GM19025 (cell line): ENCODE data around the gene STK36.
"Not testable (repeated sequence)": the region's sequence is repeated elsewhere in the genome, so short reads cannot be mapped to it uniquely, and the experiment has no call there.

Source experiments
- ATAC-seq: cut with Tn5 transposase; IDR thresholded peaks from one replicate; pipeline ENCODE4 v1.9.1; 2021; ENCODE audit warnings: mild to moderate bottlenecking, low read depth, moderate library complexity; ENCODE audit not compliant: unreplicated experiment

Gene STK36

DNA sequence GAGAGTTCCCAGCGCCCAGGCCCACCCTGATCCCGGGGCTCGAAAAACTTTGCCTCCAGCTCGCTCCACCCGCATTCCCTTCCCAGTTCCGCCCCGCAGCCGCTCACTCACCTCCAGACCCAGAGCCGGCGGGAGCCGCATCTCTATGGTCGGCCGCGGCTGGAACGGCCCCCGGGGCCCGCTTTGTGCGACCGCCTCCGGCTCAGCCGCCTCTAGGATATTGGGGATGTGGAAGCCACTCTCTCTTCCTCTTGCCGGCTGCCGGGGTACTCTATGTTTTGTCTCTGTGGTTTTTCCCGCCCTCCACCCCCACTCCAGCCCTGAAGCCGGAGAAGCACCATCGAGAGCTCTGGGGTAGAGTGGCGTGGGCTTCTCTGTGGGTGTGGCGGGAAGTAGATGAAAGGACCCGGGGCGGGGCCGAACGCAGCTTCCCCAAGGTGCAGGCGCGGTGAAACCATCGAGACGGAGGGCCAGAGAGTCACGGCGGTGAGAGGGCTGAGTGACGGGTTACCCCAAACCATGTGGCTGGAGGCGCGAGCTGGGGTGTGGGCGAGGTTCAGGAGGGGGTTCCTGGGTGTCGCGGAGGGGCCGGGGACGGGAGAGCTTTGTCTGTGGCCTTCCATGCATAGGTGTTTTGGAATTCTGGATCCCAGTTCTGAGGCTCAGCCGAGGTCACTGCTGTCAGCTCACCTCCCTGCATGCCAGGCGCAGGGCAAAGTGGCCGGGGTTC is 12.5 kb upstream of the STK36 start, which contains the start of the genes BCS1L and ZNF142:
Gene BCS1L (plus strand): TSS at position 426 of the 730 bp plus-strand sequence. CDS start 1,305 bp downstream, outside the sequence.
Gene ZNF142 (minus strand): TSS at position 366 of the 730 bp plus-strand sequence. CDS start 3,194 bp downstream, outside the sequence.
- ATAC-seq, result peak; percentile 93

DNA sequence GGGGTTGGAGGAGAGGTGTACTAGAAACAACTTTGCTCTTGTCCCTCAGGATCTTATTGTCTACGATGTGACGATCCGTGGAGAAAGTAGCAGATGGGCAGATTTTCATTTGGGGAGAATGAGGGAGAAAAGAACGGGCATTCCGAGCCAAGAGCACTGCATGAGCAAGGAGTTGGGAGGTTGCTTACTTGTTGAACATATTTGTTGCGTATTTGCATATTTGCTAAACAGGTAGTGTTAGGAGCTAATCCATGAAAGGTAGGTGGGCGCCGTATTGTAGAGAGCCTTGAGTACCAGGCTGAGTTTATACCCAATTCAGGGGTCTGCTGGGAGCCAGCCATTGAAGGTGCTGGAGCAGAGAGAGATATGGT is 11.9 kb upstream of the STK36 start:
- no peak for ATAC-seq

DNA sequence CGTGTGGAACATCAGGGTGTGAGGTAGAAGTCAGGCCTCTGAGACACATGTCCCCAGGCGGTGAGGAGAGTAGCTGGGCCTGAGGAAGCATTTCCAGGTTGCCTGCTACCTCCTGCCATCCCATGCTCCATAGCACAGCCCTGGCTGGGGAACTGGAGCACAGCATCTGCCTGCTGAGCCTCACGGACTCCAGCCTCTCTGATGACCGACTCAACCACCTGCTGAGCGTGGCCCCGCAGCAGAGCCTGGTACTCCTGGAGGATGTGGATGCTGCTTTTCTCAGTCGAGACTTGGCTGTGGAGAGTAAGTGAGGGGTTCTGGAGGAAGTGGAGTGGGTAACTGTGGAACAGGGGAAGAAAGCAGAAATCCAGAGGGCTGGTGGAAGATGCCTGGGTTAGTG is 9.5 kb upstream of the STK36 start:
- ATAC-seq, result no peak

DNA sequence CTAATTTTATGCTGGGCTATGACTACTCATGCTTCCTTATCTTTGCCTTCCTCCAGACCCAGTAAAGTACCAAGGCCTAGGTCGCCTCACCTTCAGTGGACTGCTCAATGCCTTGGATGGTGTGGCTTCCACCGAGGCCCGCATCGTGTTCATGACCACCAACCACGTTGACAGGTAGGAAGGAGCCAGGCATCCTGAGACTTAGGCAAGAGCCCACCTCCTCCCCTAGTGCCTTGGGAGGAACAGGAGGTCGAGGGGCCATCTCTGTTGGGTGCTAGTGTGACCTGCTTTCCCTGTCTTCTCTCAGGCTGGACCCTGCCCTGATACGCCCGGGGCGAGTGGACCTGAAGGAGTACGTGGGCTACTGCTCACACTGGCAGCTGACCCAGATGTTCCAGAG is 9.1 kb upstream of the STK36 start:
- no peak for ATAC-seq

- ATAC-seq, result no peak
These were observed 8.0 kb upstream of the STK36 start for GRCh38 chr2:218663901-218664300.

- ATAC-seq, result no peak
These were observed 7.2 kb upstream of the STK36 start for GRCh38 chr2:218664653-218665052.

DNA sequence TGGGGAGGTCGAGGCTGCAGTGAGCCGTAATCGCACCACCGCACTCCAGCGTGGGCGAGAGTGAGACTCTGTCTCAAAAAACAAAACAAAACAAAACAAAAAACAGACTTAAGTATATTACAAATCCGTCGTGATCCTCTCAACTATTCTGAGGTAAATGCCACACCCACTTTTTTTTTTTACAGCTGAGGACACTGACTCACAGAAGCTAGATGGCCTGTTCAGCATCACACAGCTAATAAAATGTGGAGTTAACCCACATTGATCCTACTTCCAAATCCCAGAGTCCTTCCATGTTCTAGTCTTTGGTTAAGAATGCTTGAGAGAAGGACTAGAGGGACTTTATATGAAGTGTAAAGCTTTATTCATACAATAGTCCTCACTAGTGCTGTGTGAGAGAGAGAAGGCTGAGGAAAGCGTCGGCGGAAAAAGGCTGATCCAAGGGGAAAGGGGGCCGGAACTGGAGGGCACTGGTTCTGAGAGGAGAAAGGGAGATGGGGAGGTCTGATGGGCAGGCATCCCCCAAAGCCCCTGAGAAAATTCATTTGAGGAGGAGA is 711 bp upstream of the STK36 start:
- ATAC-seq, result no peak

DNA sequence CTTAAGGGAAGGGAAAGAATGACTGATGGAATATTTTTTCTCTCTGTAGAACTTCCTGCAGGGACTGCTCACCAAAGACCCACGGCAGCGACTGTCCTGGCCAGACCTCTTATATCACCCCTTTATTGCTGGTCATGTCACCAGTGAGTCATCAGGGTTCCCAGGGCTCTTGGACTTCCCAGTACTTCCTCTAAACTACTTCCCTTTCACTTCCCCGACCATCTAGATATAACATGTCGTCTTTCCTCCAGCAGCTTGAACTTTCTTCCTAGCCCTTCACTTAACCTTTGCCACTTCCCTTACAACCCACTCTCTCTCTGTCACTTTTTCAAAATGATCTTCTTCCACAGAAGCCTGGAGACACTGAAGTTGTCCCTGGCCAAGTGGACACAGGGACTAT is 7.2 kb downstream of the STK36 start:
- no peak for ATAC-seq

GRCh38 chr2:218680061-218680460 is 8.2 kb downstream of the STK36 start:
- ATAC-seq, result no peak

DNA sequence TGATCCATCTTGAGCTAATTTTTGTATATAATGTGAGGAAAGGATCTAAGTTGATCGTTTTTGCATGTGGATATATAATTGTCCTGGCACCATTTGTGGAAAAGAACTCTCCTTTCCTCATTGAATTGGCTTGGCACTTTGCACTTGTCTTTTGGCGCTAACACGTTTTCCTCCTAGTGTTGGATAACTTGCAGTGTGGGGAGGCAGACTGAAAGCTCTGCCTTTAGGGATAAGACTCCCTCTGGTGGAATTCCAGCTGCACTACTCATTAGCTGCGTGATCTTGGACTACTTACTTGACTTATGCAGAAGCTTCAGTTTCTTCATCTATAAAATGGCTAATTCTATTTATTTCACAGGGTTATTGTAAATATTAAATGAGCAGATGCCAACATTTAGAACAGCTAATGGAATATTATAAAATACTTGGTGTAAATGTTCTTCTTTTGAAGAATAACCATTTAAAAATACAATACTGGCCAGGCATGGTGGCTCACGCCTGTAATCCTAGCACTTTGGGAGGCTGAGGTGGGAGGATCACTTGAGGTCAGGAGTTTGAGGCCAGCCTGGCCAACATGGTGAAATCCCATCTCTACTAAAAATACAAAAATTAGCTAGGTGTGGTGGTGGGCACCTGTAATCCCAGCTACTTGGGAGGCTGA is 15.6 kb downstream of the STK36 start:
- not testable (repeated sequence) for ATAC-seq

DNA sequence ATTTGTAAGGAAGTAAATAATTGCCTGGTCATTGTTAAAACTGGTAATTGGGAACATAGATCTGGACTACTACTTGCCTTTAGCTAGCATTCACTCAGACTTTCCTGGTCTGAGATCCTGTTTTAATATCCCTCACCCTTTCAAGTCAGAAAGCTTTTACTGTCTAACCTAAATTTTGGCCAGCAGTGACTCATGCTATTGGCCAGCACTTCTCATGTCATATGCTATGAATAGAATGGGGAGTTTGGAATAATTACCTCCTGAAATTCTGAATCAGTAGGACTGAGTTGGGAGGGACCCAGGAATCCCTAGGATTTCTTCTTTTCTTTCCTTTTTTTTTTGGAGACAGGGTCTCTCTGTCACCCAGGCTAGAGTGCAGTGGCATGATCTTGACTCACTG is 19.3 kb downstream of the STK36 start:
- no peak for ATAC-seq

DNA sequence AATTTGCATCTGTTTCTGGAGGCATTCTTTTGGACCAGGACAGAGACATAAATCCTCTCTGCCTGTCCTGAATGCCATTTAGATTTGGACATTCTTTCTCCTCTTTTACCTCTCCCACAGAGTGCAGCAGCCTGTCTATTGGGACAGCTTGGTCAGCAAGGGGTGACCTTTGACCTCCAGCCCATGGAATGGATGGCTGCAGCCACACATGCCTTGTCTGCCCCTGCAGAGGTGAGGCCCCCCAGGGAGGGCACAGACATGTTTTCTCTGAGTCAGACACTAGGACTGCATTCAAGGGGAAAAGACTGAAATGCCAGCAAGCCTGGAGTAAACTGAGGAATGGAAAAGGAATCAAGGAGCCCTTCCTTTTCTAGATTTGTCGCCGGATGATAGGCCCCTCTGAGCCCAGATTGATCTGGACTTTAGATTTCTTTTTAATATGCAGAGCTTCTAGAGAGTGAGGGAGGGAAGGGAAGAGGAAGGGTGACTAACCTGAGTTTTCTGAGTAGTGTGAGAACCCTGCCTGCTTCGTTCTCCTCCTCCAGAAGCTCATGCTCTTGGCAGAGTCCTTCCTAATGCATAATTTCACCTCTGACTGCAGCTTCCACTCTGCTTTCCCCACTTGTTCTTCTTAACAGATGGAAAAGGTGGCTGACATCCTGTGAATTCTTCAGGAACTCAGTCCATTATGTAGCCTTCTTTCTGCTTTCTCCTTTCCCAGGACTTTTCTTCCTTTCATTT is 22.7 kb downstream of the STK36 start:
- no peak for ATAC-seq

DNA sequence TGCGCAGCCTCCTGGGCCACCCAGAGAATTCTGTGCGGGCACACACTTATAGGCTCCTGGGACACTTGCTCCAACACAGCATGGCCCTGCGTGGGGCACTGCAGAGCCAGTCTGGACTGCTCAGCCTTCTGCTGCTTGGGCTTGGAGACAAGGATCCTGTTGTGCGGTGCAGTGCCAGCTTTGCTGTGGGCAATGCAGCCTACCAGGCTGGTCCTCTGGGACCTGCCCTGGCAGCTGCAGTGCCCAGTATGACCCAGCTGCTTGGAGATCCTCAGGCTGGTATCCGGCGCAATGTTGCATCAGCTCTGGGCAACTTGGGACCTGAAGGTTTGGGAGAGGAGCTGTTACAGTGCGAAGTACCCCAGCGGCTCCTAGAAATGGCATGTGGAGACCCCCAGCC is 27.0 kb downstream of the STK36 start:
- ATAC-seq, result no peak

GRCh38 chr2:218701806-218702205 is 29.9 kb downstream of the STK36 start:
- ATAC-seq, result no peak

DNA sequence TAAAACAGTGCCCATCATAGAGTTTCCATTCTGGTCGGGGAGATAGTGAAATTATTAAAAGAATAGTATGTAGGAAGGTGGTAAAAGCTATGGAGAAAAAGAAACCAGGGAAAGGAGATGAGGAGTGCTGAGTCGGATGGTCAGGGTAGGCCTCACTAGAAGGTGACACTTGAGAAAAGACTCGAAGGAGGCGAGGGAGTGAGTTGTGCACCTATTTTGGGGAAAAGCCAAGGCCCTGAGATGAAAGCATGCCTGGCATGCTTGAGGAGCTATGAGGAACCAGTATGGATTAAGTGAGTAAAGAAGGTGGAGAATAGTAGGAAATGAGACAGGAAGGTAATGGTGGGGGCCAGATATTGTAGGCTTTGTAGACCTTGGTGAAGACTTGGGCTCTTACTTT is 31.5 kb downstream of the STK36 start:
- ATAC-seq, result no peak

- ATAC-seq, result peak; percentile 21
These were observed 36.2 kb downstream of the STK36 start for GRCh38 chr2:218708086-218708485.

DNA sequence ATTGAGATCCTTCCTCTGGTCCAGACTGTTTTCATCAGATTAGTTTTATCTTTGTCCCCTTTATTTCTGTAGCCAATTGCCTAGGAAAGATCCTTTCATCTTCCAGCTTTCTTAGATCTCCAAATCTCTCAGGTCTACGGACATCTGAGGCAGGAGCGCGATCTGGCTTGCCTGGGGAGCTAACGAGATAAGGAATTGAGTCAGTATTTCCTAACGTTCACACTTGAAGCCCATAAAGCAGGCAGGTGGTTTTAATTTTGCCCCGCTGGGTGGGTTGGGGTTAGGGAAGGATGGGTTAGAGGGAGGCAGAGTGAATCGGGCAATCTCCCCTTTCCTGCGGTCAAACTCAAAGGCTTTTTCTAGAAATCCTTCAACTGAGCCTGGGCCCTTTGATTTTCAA is 38.0 kb downstream of the STK36 start:
- ATAC-seq, result no peak

- no peak for ATAC-seq
These were observed 38.4 kb downstream of the STK36 start for GRCh38 chr2:218710334-218710686.

GRCh38 chr2:218710687-218711549 is 39.0 kb downstream of the STK36 start, which contains the start of gene TTLL4:
TSS of gene TTLL4 (plus strand) at chr2:218710835. CDS start at chr2:218737677, 26,842 bp downstream.
- ATAC-seq, result peak; percentile 86

GRCh38 chr2:218711550-218711929 is 39.7 kb downstream of the STK36 start:
- no peak for ATAC-seq
